K562 (cell line): ENCODE data around the gene MAML1. TPM values are rescaled to one million over a fixed set of nuclear protein-coding genes. Genes with fewer than 3 reads are reported as not detected.
A peak's percentile ranks its signal among the peaks of the same experiment; 100 is the strongest.

ENCODE experiments used
- ARID4B ChIP-seq: sonication (generic); formaldehyde crosslinking; IDR thresholded peaks from 2 replicates; pipeline ENCODE4 v1.8.0; 2022; ENCODE audit warnings: mild to moderate bottlenecking, missing genetic modification reagents
- KLF16 ChIP-seq: IDR thresholded peaks from 2 replicates; pipeline ENCODE4 v1.6.1; 2016; ENCODE audit warnings: antibody characterized with exemption
- MAFK ChIP-seq: IDR thresholded peaks from 2 replicates; pipeline ENCODE4 v1.6.1; 2011; ENCODE audit warnings: low read length, improper control_type of control experiment
- MLLT1 ChIP-seq, 2 experiments: fragments of 450-650 bp; IDR thresholded peaks; 2 replicates each; pipeline ENCODE4 v1.6.1; 2016
- NFE2L1 ChIP-seq: fragments of 450-650 bp; IDR thresholded peaks from 2 replicates; pipeline ENCODE4 v1.6.1; 2016; ENCODE audit warnings: missing genetic modification characterization, low read depth, mild to moderate bottlenecking, missing compliant biosample characterization, moderate library complexity, borderline replicate concordance
- RBM39 ChIP-seq: fragments of 200-400 bp; formaldehyde crosslinking; optimal IDR thresholded peaks from 2 replicates; pipeline ENCODE3; 2018; ENCODE audit warnings: low read depth, low read length
- SMC3 ChIP-seq: conservative IDR thresholded peaks from 2 replicates; pipeline ENCODE4 v1.6.1; 2011; ENCODE audit warnings: low read depth, low read length, improper control_type of control experiment; ENCODE audit not compliant: insufficient read depth
- SNIP1 ChIP-seq: fragments of 450-650 bp; IDR thresholded peaks from 2 replicates; pipeline ENCODE4 v1.7.1; 2017; ENCODE audit warnings: low read depth, mild to moderate bottlenecking
- SRSF9 ChIP-seq: fragments of 200-400 bp; formaldehyde crosslinking; IDR thresholded peaks from 2 replicates; pipeline ENCODE4 v1.6.1; 2017; ENCODE audit warnings: low read depth, low read length, borderline replicate concordance
- TCFL5 ChIP-seq: fragments of 250-450 bp; sonication (Bioruptor Pico); conservative IDR thresholded peaks from 2 replicates; pipeline ENCODE4 v1.6.1; 2021; ENCODE audit warnings: mild to moderate bottlenecking, moderate library complexity, matching md5 sums
- TEAD2 ChIP-seq: fragments of 450-650 bp; IDR thresholded peaks from 2 replicates; pipeline ENCODE4 v1.6.1; 2016; ENCODE audit warnings: missing genetic modification characterization, control low read depth, missing compliant biosample characterization
- U2AF2 ChIP-seq: fragments of 200-400 bp; formaldehyde crosslinking; optimal IDR thresholded peaks from 2 replicates; pipeline ENCODE3; 2017; ENCODE audit warnings: low read depth, mild to moderate bottlenecking, low read length
- ZFP30 ChIP-seq: fragments of 250-450 bp; sonication (Bioruptor Pico); IDR thresholded peaks from 2 replicates; pipeline ENCODE4 v1.8.0; 2022; ENCODE audit warnings: moderate library complexity, mild to moderate bottlenecking, inconsistent platforms, borderline replicate concordance
- ZNF121 ChIP-seq: sonication (generic); formaldehyde crosslinking; conservative IDR thresholded peaks from 2 replicates; pipeline ENCODE4 v1.8.0; 2022; ENCODE audit warnings: missing genetic modification reagents
- polyA plus RNA-seq, 8 experiments: library from polyadenylated mRNA; depleted of rRNA in 4 of 8; stranded (reverse) in 5 of 8; unstranded in 3 of 8; fragments of >200 nt; fragmentation: Nextera tagmentation in 2 of 8; fragmentation: Illumina TruSeq in 1 of 8; extraction: Ambion mirVana in 2 of 8; extraction: Trizol in 1 of 8; gene quantifications; 2 replicates each; pipeline versions ENCODE4 v1.2.1 to v1.2.3, GENCODE V29; 2011 to 2014; ENCODE audit warnings: inconsistent platforms in 1 of 8, missing spikeins in 1 of 8
- total RNA-seq, 7 experiments: library from RNA; depleted of rRNA in 6 of 7; stranded (reverse); fragments of >200 nt in 6 of 7; fragmentation: Illumina TruSeq in 2 of 7; extraction: Trizol in 2 of 7; gene quantifications; 2 replicates each; pipeline versions ENCODE4 v1.2.1 to v1.2.3, GENCODE V29; 2011 to 2021; ENCODE audit warnings: low replicate concordance in 1 of 7
- TF ChIP-seq, protein P1 (sequence below): fragments of 450-650 bp; IDR thresholded peaks from 2 replicates; pipeline ENCODE4 v1.6.1; 2016; ENCODE audit warnings: borderline replicate concordance
- TF ChIP-seq, protein P2 (sequence below): sonication (generic); formaldehyde crosslinking; IDR thresholded peaks from 2 replicates; pipeline ENCODE4 v1.5.0; 2020; ENCODE audit warnings: missing genetic modification reagents
- TF ChIP-seq, protein P3 (sequence below): fragments of 450-650 bp; formaldehyde crosslinking; IDR thresholded peaks from 2 replicates; pipeline ENCODE4 v1.4.0; 2020; ENCODE audit warnings: mild to moderate bottlenecking, moderate library complexity

Gene MAML1
- total and polyA plus RNA-seq, 9 of the 15 experiments (the other 6 are each of a cell fraction or from before 2014, with no cell fraction given) = 0.32 to 18.4 (median 7.0) TPM

GRCh38 chr5:179821298-179822058, 88.9 kb downstream of the MAML1 start (continued):
- TF ChIP-seq ARID4B (CRISPR knock-in tag) (peak; percentile 85; the same call in 1 of the 2 replicates), TEAD2 (tag) (no peak), U2AF2 (no peak), SMC3 (no peak), RBM39 (no peak), ZNF121 (CRISPR knock-in tag) (no peak), TCFL5 (CRISPR knock-in tag) (no peak), KLF16 (no peak), NFE2L1 (tag) (no peak), MAFK (no peak), SRSF9 (no peak), ZFP30 (no peak), SNIP1 (no peak), MLLT1 (IDR thresholded peaks at IDR 0.05) (peak; percentile 4 to 69; a peak in 2 of 4 replicates)
- TF ChIP-seq, protein P1, sequence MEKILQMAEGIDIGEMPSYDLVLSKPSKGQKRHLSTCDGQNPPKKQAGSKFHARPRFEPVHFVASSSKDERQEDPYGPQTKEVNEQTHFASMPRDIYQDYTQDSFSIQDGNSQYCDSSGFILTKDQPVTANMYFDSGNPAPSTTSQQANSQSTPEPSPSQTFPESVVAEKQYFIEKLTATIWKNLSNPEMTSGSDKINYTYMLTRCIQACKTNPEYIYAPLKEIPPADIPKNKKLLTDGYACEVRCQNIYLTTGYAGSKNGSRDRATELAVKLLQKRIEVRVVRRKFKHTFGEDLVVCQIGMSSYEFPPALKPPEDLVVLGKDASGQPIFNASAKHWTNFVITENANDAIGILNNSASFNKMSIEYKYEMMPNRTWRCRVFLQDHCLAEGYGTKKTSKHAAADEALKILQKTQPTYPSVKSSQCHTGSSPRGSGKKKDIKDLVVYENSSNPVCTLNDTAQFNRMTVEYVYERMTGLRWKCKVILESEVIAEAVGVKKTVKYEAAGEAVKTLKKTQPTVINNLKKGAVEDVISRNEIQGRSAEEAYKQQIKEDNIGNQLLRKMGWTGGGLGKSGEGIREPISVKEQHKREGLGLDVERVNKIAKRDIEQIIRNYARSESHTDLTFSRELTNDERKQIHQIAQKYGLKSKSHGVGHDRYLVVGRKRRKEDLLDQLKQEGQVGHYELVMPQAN = peak; percentile 72
- TF ChIP-seq, protein P2, sequence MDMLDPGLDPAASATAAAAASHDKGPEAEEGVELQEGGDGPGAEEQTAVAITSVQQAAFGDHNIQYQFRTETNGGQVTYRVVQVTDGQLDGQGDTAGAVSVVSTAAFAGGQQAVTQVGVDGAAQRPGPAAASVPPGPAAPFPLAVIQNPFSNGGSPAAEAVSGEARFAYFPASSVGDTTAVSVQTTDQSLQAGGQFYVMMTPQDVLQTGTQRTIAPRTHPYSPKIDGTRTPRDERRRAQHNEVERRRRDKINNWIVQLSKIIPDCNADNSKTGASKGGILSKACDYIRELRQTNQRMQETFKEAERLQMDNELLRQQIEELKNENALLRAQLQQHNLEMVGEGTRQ (CRISPR knock-in tag) = no peak
- TF ChIP-seq, protein P3, sequence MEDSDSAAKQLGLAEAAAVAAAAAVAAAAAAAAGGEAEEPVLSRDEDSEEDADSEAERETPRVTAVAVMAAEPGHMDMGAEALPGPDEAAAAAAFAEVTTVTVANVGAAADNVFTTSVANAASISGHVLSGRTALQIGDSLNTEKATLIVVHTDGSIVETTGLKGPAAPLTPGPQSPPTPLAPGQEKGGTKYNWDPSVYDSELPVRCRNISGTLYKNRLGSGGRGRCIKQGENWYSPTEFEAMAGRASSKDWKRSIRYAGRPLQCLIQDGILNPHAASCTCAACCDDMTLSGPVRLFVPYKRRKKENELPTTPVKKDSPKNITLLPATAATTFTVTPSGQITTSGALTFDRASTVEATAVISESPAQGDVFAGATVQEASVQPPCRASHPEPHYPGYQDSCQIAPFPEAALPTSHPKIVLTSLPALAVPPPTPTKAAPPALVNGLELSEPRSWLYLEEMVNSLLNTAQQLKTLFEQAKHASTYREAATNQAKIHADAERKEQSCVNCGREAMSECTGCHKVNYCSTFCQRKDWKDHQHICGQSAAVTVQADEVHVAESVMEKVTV (CRISPR knock-in tag) = no peak
